Neural progenitor cell (in vitro differentiated cells): ENCODE data around the gene TBC1D9.

Source experiments
- CTCF ChIP-seq: fragments of 200-600 bp; sonication (generic); IDR thresholded peaks from 2 replicates; pipeline ENCODE4 v1.5.1; 2017; ENCODE audit warnings: antibody characterized with exemption, mild to moderate bottlenecking
- EZH2 ChIP-seq: fragments of 200-600 bp; sonication (generic); IDR thresholded peaks from 2 replicates; pipeline ENCODE4 v1.6.1; 2017; ENCODE audit warnings: antibody characterized with exemption, mild to moderate bottlenecking, moderate library complexity
- EZH2phosphoT487 ChIP-seq: fragments of 200-600 bp; sonication (generic); IDR thresholded peaks from 2 replicates; pipeline ENCODE4 v1.6.1; 2017; ENCODE audit warnings: antibody characterized with exemption

- TF ChIP-seq CTCF (no peak), EZH2 (no peak), EZH2phosphoT487 (no peak)
These were observed 122.2 kb downstream of the TBC1D9 start for GRCh38 chr4:140633951-140634350.
